GM21381 (cell line): ENCODE measurements around the gene ADGRD2.
"Not testable (repeated sequence)": the region's sequence is repeated elsewhere in the genome, so short reads cannot be mapped to it uniquely, and the experiment has no call there.

Experiments used
- ATAC-seq: cut with Tn5 transposase; IDR thresholded peaks from one replicate; pipeline ENCODE4 v1.9.1; 2021; ENCODE audit warnings: mild to moderate bottlenecking, moderate library complexity; ENCODE audit not compliant: unreplicated experiment

Gene ADGRD2

GRCh38 chr9:124450241-124450924, at the start of gene ADGRD2:
TSS of gene ADGRD2 (plus strand) at chr9:124450451. CDS start at chr9:124451667, 1,216 bp downstream.
- no peak for ATAC-seq

- ATAC-seq, result no peak
Observed at GRCh38 chr9:124403246-124403645, 47.0 kb upstream of the ADGRD2 start.

GRCh38 chr9:124409410-124409809, 40.8 kb upstream of the ADGRD2 start:
- ATAC-seq, result no peak

GRCh38 chr9:124410321-124410913, 39.8 kb upstream of the ADGRD2 start:
- ATAC-seq, result no peak

- no peak for ATAC-seq
Observed at GRCh38 chr9:124411514-124412227, 38.6 kb upstream of the ADGRD2 start.

- no peak for ATAC-seq
Observed at GRCh38 chr9:124412228-124412575, 38.0 kb upstream of the ADGRD2 start.

GRCh38 chr9:124414612-124415011, 35.6 kb upstream of the ADGRD2 start:
- ATAC-seq, result no peak

- peak; percentile 89 for ATAC-seq
Observed at GRCh38 chr9:124415102-124415851, 35.0 kb upstream of the ADGRD2 start, which contains the start of gene PSMB7. TSS of gene PSMB7 (minus strand) at chr9:124415442. CDS start at chr9:124415425, 17 bp downstream.

GRCh38 chr9:124415852-124416484, 34.3 kb upstream of the ADGRD2 start:
- no peak for ATAC-seq

GRCh38 chr9:124419832-124420489, 30.3 kb upstream of the ADGRD2 start:
- ATAC-seq, result no peak

GRCh38 chr9:124420991-124421543, 29.2 kb upstream of the ADGRD2 start:
- ATAC-seq, result no peak

GRCh38 chr9:124423155-124423554, 27.1 kb upstream of the ADGRD2 start:
- ATAC-seq, result no peak

GRCh38 chr9:124423591-124423990, 26.7 kb upstream of the ADGRD2 start:
- ATAC-seq, result no peak

- ATAC-seq, result not testable (repeated sequence)
Observed at GRCh38 chr9:124425733-124426132, 24.5 kb upstream of the ADGRD2 start.

- no peak for ATAC-seq
Observed at GRCh38 chr9:124426361-124426760, 23.9 kb upstream of the ADGRD2 start.

GRCh38 chr9:124427281-124427680, 23.0 kb upstream of the ADGRD2 start:
- no peak for ATAC-seq

GRCh38 chr9:124428751-124429529, 21.3 kb upstream of the ADGRD2 start:
- no peak for ATAC-seq

- no peak for ATAC-seq
Observed at GRCh38 chr9:124429530-124429867, 20.8 kb upstream of the ADGRD2 start.

- no peak for ATAC-seq
Observed at GRCh38 chr9:124436320-124436719, 13.9 kb upstream of the ADGRD2 start.
